ENCODE results near the gene STK32A. TPM values are rescaled to one million over a fixed set of nuclear protein-coding genes. Genes with fewer than 3 reads are reported as not detected.
A peak's percentile ranks its signal among the peaks of the same experiment; 100 is the strongest.

STK32A gene
- total and polyA plus RNA-seq, 11 donors: 0.15 to 1.4 (median 0.30) TPM

GRCh38 chr5:147310059-147310704 is 75.4 kb downstream of the STK32A start:
- WGBS, 4 donors: 72 to 85% (median 73%) methylated on average over 10 of the region's 10 CpGs
- H3K4me3 ChIP-seq: no peak overlapping the region
- H3K27ac ChIP-seq: no peak overlapping the region
- no peaks in the 10 kb centered on the region for H3K36me3 ChIP-seq
- H3K27me3 ChIP-seq: no peaks in the 10 kb centered on the region
- H3K9me3 ChIP-seq: no peaks in the 10 kb centered on the region
- no peaks in the 10 kb centered on the region for H3K4me1 ChIP-seq
- DNase-seq: peak in 3 of 5 donors; percentile 28 to 65 (median 29)
- ATAC-seq: peak in 3 of 4 donors; percentile 50 to 62 (median 59)
- intact Hi-C loops (cut with DNase I): no loop called here
- no peak for TF ChIP-seq CTCF (IDR thresholded peaks at IDR 0.05)
- TF ChIP-seq POLR2A (IDR thresholded peaks at IDR 0.05): no peak

GRCh38 chr5:147317978-147318684 is 83.3 kb downstream of the STK32A start:
- H3K9me3 ChIP-seq: no peaks in the 10 kb centered on the region
- TF ChIP-seq POLR2A (IDR thresholded peaks at IDR 0.05) (no peak), CTCF (IDR thresholded peaks at IDR 0.05) (no peak)
- no peaks in the 10 kb centered on the region for H3K36me3 ChIP-seq
- H3K4me1 ChIP-seq: no peaks in the 10 kb centered on the region
- 83 to 86% (median 84%) methylated on average over 7 of the region's 7 CpGs for WGBS, 4 donors
- ATAC-seq: no peak
- no peak overlapping the region for H3K27ac ChIP-seq
- H3K4me3 ChIP-seq: no peak overlapping the region
- intact Hi-C loops (cut with DNase I): no loop called here
- no peak for DNase-seq
- H3K27me3 ChIP-seq: no peaks in the 10 kb centered on the region

GRCh38 chr5:147321569-147321968 is 86.7 kb downstream of the STK32A start:
- Histone ChIP-seq H3K36me3 (no peaks in the 10 kb centered on the region), H3K9me3 (no peaks in the 10 kb centered on the region), H3K4me1 (no peaks in the 10 kb centered on the region), H3K27me3 (no peaks in the 10 kb centered on the region), H3K4me3 (no peak overlapping the region), H3K27ac (no peak overlapping the region)
- TF ChIP-seq CTCF (IDR thresholded peaks at IDR 0.05): no peak
- intact Hi-C loops (cut with DNase I): no loop called here
- DNase-seq (no peak), ATAC-seq (no peak)
- 81 to 89% (median 85%) methylated on average over 1 of the region's 1 CpG for WGBS, 4 donors

- no peaks in the 10 kb centered on the region for H3K36me3 ChIP-seq
- no peak for DNase-seq
- no peaks in the 10 kb centered on the region for H3K27me3 ChIP-seq
- H3K27ac ChIP-seq: no peak overlapping the region
- WGBS, 4 donors: 66 to 78% (median 71%) methylated on average over 4 of the region's 4 CpGs
- H3K9me3 ChIP-seq: no peaks in the 10 kb centered on the region
- no peak for ATAC-seq
- no peak for TF ChIP-seq POLR2A (IDR thresholded peaks at IDR 0.05)
- no peak for TF ChIP-seq CTCF (IDR thresholded peaks at IDR 0.05)
- no peaks in the 10 kb centered on the region for H3K4me1 ChIP-seq
- intact Hi-C loops (cut with DNase I): no loop called here
- H3K4me3 ChIP-seq: no peak overlapping the region
Measured at GRCh38 chr5:147327421-147327820, 92.6 kb downstream of the STK32A start.

All from heart left ventricle (tissue), 16 donors.